ENCODE measurements around the gene KDR.

Gene KDR

GRCh38 chr4:55122235-55122634 is 3.2 kb downstream of the KDR start:
- no peak for DNase-seq

GRCh38 chr4:55121246-55121645 is 4.1 kb downstream of the KDR start:
- DNase-seq, result no peak

GRCh38 chr4:55118397-55118796 is 7.0 kb downstream of the KDR start:
- no peak for DNase-seq

- DNase-seq, result no peak
Measured at GRCh38 chr4:55117511-55117910, 7.9 kb downstream of the KDR start.

- no peak for DNase-seq
Measured at GRCh38 chr4:55116450-55116849, 8.9 kb downstream of the KDR start.

GRCh38 chr4:55111601-55112000 is 13.8 kb downstream of the KDR start:
- no peak for DNase-seq

- DNase-seq, result no peak
Measured at GRCh38 chr4:55110131-55110530, 15.3 kb downstream of the KDR start.

GRCh38 chr4:55107054-55107453 is 18.3 kb downstream of the KDR start:
- DNase-seq, result no peak

GRCh38 chr4:55103224-55103623 is 22.2 kb downstream of the KDR start:
- DNase-seq, result no peak

GRCh38 chr4:55099816-55100215 is 25.6 kb downstream of the KDR start:
- DNase-seq, result no peak

- no peak for DNase-seq
Measured at GRCh38 chr4:55098456-55099204, 26.8 kb downstream of the KDR start.

- DNase-seq, result no peak
Measured at GRCh38 chr4:55096619-55097018, 28.8 kb downstream of the KDR start.

GRCh38 chr4:55096045-55096444 is 29.4 kb downstream of the KDR start:
- DNase-seq, result no peak

- DNase-seq, result no peak
Measured at GRCh38 chr4:55092504-55092903, 32.9 kb downstream of the KDR start.

- DNase-seq, result no peak
Measured at GRCh38 chr4:55089916-55090315, 35.5 kb downstream of the KDR start.

- no peak for DNase-seq
Measured at GRCh38 chr4:55087913-55088260, 37.5 kb downstream of the KDR start.

- DNase-seq, result no peak
Measured at GRCh38 chr4:55087009-55087912, 38.1 kb downstream of the KDR start.

- DNase-seq, result no peak
Measured at GRCh38 chr4:55086578-55086977, 38.8 kb downstream of the KDR start.

GRCh38 chr4:55083735-55084134 is 41.7 kb downstream of the KDR start:
- DNase-seq, result no peak

GRCh38 chr4:55082756-55083155 is 42.6 kb downstream of the KDR start:
- DNase-seq, result no peak

GRCh38 chr4:55080174-55080865 is 45.1 kb downstream of the KDR start:
- no peak for DNase-seq

- no peak for DNase-seq
Measured at GRCh38 chr4:55079451-55080173, 45.8 kb downstream of the KDR start.

- DNase-seq, result no peak
Measured at GRCh38 chr4:55078987-55079386, 46.4 kb downstream of the KDR start.

Measured in NCI-H2107 (cell line).